CMK (cell line): ENCODE results near the gene SLC8A2.
"Not testable (repeated sequence)": the region's sequence is repeated elsewhere in the genome, so short reads cannot be mapped to it uniquely, and the experiment has no call there.

Experiments used
- DNase-seq: peaks from one replicate; pipeline ENCODE4 v3.0.0-alpha.2; 2010; ENCODE audit warnings: low read depth

The SLC8A2 gene

GRCh38 chr19:47411696-47412095 is 60.0 kb downstream of the SLC8A2 start:
- DNase-seq = not testable (repeated sequence)

- no peak for DNase-seq
Measured at GRCh38 chr19:47411101-47411500, 60.6 kb downstream of the SLC8A2 start.

GRCh38 chr19:47408156-47408938 is 63.3 kb downstream of the SLC8A2 start:
- DNase-seq = no peak

- no peak for DNase-seq
Measured at GRCh38 chr19:47407417-47407774, 64.3 kb downstream of the SLC8A2 start.

GRCh38 chr19:47406711-47407416 is 64.8 kb downstream of the SLC8A2 start:
- no peak for DNase-seq

- no peak for DNase-seq
Measured at GRCh38 chr19:47405854-47406417, 65.8 kb downstream of the SLC8A2 start.

GRCh38 chr19:47405197-47405550 is 66.5 kb downstream of the SLC8A2 start:
- DNase-seq = no peak

GRCh38 chr19:47404334-47405196 is 67.1 kb downstream of the SLC8A2 start:
- DNase-seq = no peak

- no peak for DNase-seq
Measured at GRCh38 chr19:47402504-47402903, 69.2 kb downstream of the SLC8A2 start.

- DNase-seq = no peak
Measured at GRCh38 chr19:47398707-47399597, 72.7 kb downstream of the SLC8A2 start.

- peak; percentile 34 for DNase-seq
Measured at GRCh38 chr19:47391510-47392223, 80.0 kb downstream of the SLC8A2 start.

GRCh38 chr19:47390533-47391488 is 80.9 kb downstream of the SLC8A2 start:
- no peak for DNase-seq

GRCh38 chr19:47389150-47389556 is 82.5 kb downstream of the SLC8A2 start:
- DNase-seq = no peak

GRCh38 chr19:47388721-47389120 is 83.0 kb downstream of the SLC8A2 start:
- not testable (repeated sequence) for DNase-seq

GRCh38 chr19:47387623-47388022 is 84.1 kb downstream of the SLC8A2 start:
- DNase-seq = not testable (repeated sequence)

GRCh38 chr19:47386582-47386981 is 85.1 kb downstream of the SLC8A2 start:
- not testable (repeated sequence) for DNase-seq

GRCh38 chr19:47384533-47384932 is 87.2 kb downstream of the SLC8A2 start:
- DNase-seq = not testable (repeated sequence)

- DNase-seq = not testable (repeated sequence)
Measured at GRCh38 chr19:47383890-47384289, 87.8 kb downstream of the SLC8A2 start.

- DNase-seq = no peak
Measured at GRCh38 chr19:47381653-47382279, 89.9 kb downstream of the SLC8A2 start.
